NCI-H446 (cell line): Measurements from ENCODE around the gene BCAN.

Experiments
- DNase-seq, 2 experiments: peaks; one replicate each; lab custom pipeline; 2025; lab: John Stamatoyannopoulos, UW

Gene BCAN

GRCh38 chr1:156696755-156697154, 54.8 kb downstream of the BCAN start:
- DNase-seq, result no peak

- no peak for DNase-seq
These were observed 55.6 kb downstream of the BCAN start for GRCh38 chr1:156697481-156697880.

GRCh38 chr1:156698995-156699394, 57.1 kb downstream of the BCAN start:
- DNase-seq, result no peak

- DNase-seq, result no peak
These were observed 59.0 kb downstream of the BCAN start for GRCh38 chr1:156700736-156701531.

GRCh38 chr1:156703336-156703735, 61.4 kb downstream of the BCAN start:
- no peak for DNase-seq

- DNase-seq, result peak in 1 of 2 experiments; percentile 17
These were observed 61.8 kb downstream of the BCAN start for GRCh38 chr1:156703741-156704140.

GRCh38 chr1:156704166-156704711, 62.3 kb downstream of the BCAN start:
- DNase-seq, result no peak

- peak in 1 of 2 experiments; percentile 25 for DNase-seq
These were observed 63.0 kb downstream of the BCAN start for GRCh38 chr1:156704930-156705320.

GRCh38 chr1:156705321-156705917, 63.5 kb downstream of the BCAN start, which contains the start of gene CRABP2:
CRABP2 (minus strand) TSS chr1:156705583; CDS start chr1:156705446, 137 bp downstream.
- DNase-seq, result no peak

- no peak for DNase-seq
These were observed 64.2 kb downstream of the BCAN start for GRCh38 chr1:156705918-156706656.

GRCh38 chr1:156706657-156707416, 64.9 kb downstream of the BCAN start:
- no peak for DNase-seq

- no peak for DNase-seq
These were observed 65.7 kb downstream of the BCAN start for GRCh38 chr1:156707417-156708217.

- DNase-seq, result no peak
These were observed 66.3 kb downstream of the BCAN start for GRCh38 chr1:156708218-156708661.

GRCh38 chr1:156709031-156709430, 67.1 kb downstream of the BCAN start:
- no peak for DNase-seq
